ENCODE data around the gene COX8C.

GRCh38 chr14:93326196-93326595 lies 20.8 kb upstream of the COX8C start:
- no peak for TF ChIP-seq CTCF (conservative IDR thresholded peaks at IDR 0.05)
- TF ChIP-seq EZH2 (IDR thresholded peaks at IDR 0.05; ENCODE audit: low read depth) = no peak
